NCI-H1417 treated with DMSO at 0.1 percent for 48 hours (cell line): ENCODE measurements around the gene TSC2.

Experiments used
- DNase-seq: peaks from one replicate; lab custom pipeline; 2025; lab: John Stamatoyannopoulos, UW

Gene TSC2

GRCh38 chr16:2047330-2048115 lies at the start of gene TSC2, which contains the start of gene NTHL1:
TSS of gene TSC2 (plus strand) at chr16:2047985. CDS start at chr16:2048616, 631 bp downstream.
TSS of gene NTHL1 (minus strand) at chr16:2047834. CDS start at chr16:2047823, 11 bp downstream.
- DNase-seq: no peak

GRCh38 chr16:1998360-1998835 lies 49.4 kb upstream of the TSC2 start:
- no peak for DNase-seq

GRCh38 chr16:1998852-1999801 lies 48.7 kb upstream of the TSC2 start:
- DNase-seq: no peak

- no peak for DNase-seq
Observed at GRCh38 chr16:1999866-2000514, 47.8 kb upstream of the TSC2 start.

- no peak for DNase-seq
Observed at GRCh38 chr16:2001035-2001434, 46.8 kb upstream of the TSC2 start.

- no peak for DNase-seq
Observed at GRCh38 chr16:2001456-2002355, 46.1 kb upstream of the TSC2 start.

- DNase-seq: no peak
Observed at GRCh38 chr16:2002406-2003230, 45.2 kb upstream of the TSC2 start.

GRCh38 chr16:2003231-2003826 lies 44.5 kb upstream of the TSC2 start:
- DNase-seq: no peak

- DNase-seq: peak; percentile 42
Observed at GRCh38 chr16:2003827-2004641, 43.8 kb upstream of the TSC2 start.

- DNase-seq: no peak
Observed at GRCh38 chr16:2004795-2005517, 42.8 kb upstream of the TSC2 start.

GRCh38 chr16:2005646-2006045 lies 42.1 kb upstream of the TSC2 start:
- no peak for DNase-seq

GRCh38 chr16:2006317-2006716 lies 41.5 kb upstream of the TSC2 start:
- no peak for DNase-seq

GRCh38 chr16:2007081-2007836 lies 40.5 kb upstream of the TSC2 start:
- DNase-seq: no peak

- no peak for DNase-seq
Observed at GRCh38 chr16:2008009-2008526, 39.7 kb upstream of the TSC2 start.

GRCh38 chr16:2008631-2009163 lies 39.1 kb upstream of the TSC2 start:
- no peak for DNase-seq

- DNase-seq: no peak
Observed at GRCh38 chr16:2009164-2009711, 38.5 kb upstream of the TSC2 start.
